ENCODE results near the gene TAS1R3.

TAS1R3 gene

DNA sequence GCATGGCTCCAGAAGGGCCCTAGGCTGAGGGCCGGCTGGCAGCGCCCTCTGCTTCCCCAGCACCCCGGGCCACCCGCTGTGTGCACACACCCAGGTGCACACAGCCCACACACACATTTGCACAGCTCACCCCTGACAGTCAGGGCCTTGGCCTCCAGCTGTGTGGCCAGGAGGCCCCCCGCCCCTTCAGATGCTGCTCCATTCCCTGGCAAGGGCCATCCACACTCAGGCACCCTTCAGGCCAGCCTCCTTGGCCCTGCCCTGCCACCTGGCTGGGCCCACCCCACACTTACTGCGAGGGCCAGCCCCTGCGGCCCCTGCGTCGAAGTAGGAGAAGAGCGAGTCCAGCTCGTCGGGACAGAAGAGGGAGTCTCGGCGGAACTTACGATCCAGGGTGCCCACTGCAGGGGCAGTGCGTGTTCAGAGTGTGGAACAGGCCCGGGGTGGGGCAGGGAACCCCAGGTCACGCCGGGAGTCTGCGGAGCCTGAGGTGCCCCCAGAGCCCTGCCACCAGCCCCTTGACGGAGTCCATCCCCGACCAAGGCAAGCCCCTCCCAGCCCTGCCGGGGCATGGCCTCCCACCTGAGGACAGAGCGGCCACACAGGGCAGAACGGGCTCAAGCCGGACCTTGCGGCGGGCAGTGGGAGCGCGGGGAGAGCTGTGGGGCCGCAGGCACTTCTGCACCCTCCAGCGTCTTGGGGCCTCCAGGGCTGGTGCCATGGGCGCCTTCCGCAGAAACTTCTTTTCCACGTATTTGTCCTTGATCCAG lies 35.7 kb upstream of the TAS1R3 start:
- no peak for DNase-seq (ENCODE audit: low read depth in 2 of 2)

DNA sequence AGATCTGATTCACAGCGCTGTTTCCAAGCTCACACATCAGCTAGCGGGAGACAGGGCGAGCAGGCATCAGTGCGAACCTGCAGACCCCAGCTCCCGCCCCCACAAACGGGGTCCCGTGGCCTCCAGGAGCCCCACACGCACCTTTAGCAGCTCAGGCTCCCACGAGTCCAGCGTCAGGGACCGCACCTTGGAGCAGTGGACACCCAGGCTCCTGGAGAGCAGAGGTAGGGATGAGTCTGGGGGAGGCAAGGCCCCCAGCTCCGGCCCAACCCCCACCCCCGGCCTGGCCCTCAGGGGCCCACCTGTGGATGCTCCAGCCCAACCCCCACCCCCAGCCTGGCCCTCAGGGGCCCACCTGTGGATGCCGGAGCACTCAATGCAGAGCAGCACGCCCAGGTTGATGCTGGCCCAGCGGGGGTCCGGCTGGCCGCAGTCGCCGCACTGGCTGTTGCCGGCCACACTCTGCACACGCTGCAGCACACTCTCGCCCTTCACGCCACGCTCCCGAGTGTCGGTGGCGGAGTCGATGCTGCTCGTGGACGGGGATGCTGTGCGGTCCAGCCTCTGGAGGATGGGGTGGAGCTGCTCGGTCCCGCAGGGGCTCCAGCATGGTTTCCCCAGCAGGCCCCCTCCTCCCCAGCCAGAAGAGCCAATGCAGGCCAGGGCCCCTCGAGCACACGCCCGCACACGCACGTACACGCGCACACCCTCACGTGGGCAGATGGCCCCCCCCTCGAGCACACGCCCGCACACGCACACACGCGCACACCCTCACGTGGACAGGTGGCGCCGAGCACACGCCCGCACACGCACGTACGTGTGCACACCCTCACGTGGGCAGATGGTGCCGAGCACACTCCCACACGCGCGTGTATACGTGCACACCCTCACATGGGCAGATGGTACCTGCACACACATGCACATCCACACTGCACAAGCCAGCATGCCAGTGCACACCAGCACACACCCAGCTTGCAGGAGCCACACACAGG lies 34.7 kb upstream of the TAS1R3 start:
- no peak for DNase-seq (ENCODE audit: low read depth in 2 of 2)

DNA sequence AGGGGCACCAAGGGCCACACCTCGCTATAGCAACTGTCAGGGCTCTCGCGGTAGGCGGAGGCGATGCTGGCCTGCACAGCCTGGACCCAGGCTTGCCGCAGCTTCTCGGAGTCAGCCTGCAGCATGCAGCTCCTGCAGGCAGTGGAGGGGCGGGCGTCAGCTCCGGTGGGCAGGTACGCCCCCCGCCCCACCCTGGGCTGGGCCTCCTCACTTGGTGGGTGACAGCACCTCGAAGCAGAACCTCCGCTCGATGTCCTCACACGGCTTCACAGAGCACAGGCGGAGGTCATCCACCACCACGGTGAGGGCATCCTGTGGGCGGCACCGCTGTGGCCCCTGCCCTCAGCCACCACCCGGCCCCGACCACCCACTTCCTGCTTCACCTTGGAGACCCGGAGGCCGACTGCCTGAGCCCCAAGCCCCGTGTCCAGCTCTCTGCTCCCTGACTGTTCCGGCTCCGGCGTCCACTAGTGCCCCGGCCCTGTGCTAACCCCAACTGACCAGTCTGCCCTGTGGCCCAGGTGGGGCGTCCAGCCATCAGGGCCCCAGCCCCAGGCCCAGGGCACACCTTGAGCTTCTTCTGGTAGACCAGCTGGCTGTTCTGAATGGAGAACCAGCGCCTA lies 33.2 kb upstream of the TAS1R3 start:
- no peak for DNase-seq (ENCODE audit: low read depth in 2 of 2)

DNA sequence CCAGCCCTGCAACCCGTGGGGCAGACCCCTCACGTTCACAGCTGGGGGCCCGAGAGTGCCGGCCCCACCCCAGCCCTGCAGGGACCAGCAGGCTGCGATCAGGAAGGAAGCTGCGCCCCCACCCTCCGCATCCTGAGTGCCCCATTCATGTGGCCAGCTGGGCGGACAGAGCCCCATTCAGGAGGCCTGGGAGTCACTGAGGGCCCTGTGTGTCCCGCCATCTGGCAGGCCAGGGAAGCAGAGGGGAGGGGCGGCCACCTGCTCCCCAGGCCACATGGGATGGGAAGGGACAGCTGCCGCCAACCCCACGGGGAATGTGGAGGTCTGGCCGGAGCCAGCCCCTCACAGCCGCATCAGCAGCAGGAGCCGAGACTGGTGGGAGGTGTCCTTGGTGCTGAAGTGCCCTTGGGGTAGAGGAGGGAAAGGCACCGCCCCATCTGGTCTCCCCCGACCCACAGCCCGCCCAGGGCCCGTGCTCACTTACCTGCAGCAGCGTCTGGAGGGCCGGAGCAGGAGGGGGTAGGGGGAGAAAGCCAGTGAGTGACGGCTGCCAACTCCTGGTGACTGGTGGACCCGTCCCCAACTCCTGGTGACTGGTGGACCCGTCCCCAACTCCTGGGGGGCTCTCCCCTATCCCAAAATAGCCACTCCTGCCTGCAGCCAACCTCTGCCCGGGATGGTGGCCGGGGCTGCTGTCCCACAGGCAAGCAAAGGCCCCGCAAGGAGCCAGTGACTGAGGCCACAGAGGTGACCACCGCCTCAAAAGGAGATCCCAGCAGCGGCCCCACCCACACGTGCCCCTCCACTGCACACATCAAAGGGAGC lies 32.0 kb upstream of the TAS1R3 start:
- DNase-seq (ENCODE audit: low read depth in 2 of 2): no peak

DNA sequence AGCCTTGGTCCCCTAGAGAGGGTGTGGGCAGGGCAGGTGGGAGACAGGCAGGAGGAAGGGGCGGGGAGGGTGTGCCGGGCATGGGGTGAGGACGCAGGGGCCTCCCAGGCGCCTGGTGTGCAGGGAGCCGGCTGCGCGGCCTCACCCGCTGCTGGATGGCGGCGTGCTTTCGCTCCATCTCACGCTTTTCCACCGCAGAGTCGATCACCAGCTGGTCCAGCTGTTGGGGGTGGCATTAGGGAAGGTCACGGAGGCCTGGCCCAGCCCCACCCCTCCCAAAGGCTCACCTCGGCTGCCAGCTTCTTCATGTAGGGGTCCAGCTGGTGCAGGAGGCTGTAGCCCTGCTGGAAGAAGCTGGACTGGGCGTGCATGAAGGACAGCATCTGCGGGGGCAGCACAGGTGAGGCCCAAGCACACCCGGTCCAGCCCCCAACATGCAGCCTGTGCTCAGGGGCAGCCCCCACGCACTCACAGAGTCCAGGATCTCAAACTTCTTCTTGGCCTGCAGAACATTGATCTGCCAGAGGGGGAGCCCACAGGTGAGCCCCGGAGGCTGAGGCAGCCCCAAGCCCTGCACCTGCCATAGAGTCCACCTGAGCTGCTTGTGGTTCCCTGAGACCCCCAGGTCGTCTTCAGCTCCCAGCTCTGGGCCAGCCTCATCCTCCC lies 31.3 kb upstream of the TAS1R3 start:
- DNase-seq (ENCODE audit: low read depth in 2 of 2): no peak

DNA sequence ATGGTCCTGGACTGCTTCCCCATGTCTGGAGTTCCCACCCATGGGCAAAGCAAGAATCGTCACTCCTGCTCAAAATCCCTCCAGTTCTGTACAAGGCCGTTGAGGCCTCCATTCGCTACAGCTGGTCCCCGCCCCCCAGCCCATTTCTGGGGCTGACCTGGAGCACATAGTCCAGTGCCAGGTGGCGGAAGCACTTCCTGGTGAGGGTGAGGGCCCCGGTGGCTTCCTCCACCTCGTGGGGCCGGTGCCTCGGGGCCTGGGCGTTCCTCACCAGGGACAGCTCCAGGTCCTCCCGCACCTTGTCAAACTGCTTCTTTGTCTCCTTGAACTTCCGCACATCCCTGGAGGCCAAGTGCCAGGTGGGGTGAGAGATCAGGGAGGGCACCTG lies 30.7 kb upstream of the TAS1R3 start:
- no peak for DNase-seq (ENCODE audit: low read depth in 2 of 2)

DNA sequence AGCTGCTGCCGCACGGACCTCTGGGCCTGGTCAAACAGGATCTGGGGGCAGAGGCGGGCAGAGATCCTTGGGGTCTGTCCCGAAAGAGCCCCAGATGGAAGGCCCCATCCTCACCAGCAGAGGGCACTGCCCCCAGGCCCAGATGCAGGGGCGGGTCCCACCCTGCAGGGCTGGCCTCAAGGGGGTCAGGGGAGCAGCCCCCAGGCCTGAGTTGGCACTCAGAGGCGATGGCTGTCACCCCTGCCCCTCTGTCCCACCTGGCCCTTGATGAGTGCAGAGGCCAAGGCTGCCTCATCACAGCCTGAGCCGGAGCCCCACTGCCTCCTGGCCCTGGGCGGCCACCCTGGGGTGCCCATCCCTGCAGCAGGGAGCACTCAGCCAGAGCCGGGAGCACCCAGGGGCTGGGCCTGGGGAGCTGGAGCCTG lies 29.1 kb upstream of the TAS1R3 start:
- DNase-seq (ENCODE audit: low read depth in 2 of 2): no peak

DNA sequence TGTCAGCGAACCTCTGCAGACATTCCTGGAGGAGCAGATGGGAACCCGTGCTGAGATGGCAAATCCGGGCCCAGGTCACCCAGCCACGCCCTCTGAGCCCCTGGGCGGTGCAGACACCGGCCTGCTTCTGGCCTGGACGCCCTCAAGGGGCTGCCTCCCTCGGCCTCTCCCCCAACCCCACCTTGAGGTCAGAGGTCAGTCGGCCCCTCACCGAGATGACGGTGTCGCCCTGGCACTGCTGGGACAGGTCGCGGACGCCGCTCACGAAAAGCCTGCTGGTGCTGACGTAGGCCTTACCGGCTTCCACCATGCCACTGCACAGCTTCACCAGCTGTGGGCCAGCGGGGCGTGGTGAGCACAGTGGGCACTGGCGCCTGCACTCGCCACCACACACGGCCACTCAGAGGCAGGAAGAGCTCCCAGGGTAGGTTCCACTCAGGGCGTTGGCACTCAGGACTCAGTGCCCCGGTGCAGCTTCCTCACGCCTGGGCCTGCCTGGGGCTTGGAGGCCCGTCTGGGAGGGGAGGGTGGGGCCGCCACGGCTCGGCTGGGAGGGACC lies 28.1 kb upstream of the TAS1R3 start:
- DNase-seq (ENCODE audit: low read depth in 2 of 2): no peak

DNA sequence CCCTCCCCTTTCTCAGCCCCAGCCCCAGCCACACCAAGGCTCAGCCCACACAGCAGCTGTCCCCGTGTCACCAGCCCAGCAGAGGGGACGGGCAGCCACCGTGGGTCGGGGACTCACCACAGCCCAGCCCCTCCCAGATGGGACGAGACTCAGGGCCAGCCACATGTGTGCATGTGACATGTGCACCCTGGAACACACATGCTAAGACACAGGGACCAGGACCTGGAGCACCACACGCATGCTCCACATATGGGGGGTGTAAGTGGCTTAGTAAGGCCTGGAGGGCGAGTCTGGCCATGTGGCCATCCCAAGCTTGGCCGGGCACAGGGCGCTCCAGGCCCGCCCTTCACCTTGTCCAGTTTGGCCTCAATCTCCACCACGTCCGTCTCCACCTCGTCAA lies 27.3 kb upstream of the TAS1R3 start:
- no peak for DNase-seq (ENCODE audit: low read depth in 2 of 2)

DNA sequence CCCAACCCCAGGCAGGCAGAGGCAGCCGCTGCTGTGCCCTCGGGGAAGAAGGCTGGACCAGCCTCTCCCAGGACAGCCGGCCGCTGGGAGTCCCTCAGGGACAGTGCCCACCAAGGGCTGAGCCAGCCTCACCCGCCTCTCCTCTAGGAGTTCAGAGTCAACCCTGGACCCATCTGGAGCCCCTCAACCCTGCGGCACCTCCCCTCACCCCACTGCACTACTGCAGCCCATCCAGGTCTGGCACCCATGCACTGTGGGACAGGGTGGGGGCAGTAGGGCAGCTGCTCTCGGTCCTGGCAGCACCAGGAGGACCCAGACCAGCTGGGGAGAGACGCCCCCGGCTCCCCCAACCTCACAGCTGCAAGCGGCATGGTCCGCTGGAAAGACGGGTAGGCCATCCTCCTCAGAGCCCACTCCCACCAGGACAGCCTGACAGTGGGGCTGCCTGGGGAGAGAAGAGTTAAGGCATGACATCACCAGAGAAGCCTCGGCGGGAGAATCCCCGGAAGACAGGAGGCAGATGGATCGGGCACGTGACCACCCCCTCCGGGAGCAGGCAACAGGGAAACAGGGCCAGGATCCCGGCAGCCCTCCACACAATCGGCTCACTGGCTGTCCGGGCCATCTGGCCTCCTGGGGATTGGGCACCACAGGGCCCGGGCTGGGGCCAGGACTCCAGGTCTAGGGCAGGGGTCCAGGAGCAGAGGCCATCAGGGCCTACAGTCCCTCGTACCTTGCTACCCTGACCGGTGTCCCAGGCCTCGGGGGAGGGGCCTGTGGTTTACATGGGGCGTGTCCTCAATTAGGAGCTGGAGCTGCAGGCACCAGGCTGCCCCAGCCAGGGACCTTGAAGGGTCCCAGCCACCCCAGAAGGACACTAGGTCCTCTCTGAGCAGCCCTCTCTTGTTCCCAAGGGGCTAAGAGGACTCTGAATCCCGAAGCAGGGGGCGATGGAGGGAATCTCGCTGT lies 26.5 kb upstream of the TAS1R3 start:
- DNase-seq (ENCODE audit: low read depth in 2 of 2): peak; percentile 36 to 40

DNA sequence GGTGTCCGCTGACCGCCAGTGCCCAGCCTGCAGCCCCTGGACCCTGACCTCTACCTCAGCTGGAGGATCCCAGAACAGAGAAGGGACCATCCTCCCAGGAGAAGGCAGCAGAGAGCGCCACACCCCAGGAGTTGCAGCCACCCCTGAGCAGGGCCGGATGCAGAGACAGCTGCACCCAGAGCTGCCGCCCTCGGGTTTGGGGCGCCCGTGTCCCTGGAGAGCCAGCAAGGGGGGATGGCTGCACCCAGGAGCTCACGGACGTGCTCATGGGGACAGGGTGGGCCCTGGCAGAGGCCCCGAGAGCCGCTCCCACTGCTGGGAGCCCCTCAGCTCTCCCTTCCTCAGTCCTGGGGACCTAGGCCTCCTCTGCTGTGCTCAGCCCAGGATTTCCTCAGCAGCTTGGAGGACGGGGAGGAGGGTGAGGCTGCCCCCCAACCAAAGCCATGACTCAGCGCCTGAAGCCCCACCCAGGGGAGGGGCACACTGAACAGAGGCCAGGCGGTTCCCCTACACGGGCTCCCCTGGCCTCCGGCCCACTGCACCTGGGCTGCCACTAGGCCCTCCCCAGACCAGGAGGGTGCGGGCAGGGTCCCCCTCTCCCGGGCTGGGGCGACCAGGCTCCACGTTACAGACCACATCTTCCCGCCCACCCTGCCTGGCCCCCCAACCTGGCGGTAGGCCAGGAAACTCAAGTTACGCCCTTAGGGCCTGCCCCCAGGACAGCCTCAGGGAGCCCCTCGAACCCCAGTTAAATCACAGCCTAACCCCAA lies 25.6 kb upstream of the TAS1R3 start:
- DNase-seq (ENCODE audit: low read depth in 2 of 2): peak; percentile 32 to 43

DNA sequence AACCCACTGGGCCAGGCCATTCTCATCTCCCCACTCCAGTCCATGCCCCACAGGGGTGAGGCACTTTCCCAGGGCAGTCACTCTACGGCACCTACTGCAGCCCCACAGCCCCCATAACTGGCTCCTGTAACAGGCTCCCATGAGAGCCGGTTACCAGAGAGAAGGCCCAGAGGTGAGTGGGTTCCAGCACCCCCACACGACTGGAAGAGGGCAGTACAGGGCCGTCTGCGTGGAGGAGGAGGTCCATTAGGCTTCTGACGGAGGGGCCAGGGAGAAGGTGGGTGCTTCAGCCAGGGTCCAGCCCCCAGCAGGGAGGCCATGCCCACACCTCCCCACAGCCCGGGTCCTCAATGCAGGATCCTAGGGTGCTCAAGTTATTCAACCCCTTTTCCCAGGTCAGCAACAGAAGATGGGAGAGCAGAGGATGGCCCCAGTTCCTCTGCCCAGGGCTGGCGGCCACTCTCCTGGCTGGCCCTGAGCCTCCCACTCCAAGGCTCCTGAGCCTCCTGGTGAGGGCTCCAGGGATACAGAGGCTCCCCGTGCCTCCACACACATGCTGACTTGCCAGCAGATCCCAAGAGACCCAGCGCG lies 24.9 kb upstream of the TAS1R3 start:
- DNase-seq (ENCODE audit: low read depth in 2 of 2): no peak

DNA sequence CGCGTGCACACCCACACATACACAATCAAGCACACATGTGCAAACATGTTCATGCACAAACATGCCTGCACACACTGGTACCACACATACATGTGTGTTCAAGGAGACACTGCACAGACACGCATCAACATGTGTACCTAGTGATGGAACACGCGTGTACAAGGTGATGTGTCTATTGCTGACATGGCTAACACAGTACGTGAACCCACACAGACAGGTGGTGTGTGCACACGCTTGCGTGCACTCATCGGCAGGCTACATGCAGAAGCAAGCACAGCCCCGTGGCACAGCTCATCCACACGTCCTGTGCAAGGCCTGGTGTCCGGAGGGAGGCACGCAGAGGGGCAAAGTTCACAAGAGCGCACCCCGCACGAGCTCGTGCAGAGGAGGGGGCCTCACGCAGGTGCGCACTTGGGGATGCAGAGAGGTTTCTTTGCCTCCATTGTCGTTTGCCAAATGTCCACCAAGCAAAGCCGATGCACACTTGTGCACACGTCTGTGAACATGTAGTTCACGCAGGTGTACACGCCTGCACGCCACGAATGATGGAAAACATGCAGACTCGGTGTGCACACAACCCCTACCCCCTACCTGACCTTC lies 24.3 kb upstream of the TAS1R3 start:
- no peak for DNase-seq (ENCODE audit: low read depth in 2 of 2)

DNA sequence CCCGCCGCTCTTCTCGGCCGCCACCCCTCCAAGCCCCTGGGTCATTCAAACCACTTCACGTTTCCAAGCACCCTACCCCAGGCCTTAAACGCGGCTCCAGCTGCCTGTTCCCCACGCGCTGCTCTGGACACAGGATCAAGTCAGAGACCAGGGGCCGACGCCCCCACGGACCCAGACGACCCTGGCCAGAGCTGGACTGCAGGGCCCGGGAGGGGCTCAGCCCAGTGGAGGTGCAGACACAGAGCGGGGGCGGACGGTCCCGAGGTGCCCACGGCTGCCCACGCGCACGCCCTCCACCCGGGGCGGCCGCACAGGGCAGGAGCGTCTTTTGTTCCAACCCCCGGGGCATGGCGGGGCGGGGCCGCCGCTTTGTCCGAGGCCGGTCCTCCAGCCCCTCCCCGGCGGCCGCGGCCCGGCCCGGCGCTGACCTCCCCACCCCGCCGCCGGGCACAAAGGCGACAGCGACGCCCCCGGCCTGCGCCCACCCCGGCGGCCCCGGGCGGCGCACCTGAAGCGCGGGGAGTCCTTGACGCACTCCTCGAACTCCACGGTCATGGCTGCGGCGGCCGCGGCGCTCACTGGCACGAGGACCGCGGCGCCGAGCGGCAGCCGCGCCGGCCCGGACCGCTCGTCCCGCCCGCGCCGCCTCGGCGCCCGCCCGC lies 23.7 kb upstream of the TAS1R3 start:
- no peak for DNase-seq (ENCODE audit: low read depth in 2 of 2)

DNA sequence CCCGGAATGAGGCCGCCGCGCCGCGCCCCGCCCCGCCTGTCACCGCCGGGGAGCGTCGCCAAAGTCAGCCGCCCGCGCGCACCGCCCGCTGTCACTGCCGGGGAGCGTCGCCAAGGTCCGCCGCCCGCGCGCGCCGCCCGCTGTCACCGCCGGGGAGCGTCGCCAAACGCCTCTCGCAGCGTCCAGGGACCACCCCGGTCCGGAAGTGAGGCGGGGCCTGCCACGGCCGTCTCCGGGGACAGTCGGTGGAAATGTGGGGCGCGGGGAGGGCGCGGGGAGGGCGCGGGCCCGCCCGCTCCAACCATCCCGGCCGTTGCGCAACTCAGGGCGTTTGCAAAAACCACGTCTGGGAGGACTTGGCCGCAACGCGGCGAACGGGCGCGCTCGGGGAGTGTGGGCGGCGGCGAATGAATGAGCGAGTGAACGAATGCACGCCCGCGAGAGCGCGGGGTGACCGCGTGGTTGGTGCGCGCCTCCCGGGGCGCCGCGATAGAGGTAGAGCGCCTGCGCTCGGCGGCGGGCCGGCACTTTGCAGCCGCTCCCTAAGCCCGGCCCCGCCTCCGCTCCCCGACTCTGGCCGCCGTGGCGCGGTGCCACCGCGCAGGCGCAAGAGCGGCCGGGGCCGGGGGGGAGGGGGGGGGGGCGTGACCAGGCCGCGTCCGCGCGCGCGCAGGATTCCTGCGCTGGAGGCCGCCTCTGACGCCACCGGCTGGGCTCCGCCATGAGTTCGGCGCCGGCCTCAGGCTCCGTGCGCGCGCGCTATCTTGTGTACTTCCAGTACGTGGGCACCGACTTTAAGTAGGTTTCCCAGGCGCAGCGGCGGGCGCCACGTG lies 22.9 kb upstream of the TAS1R3 start, which contains the start of the genes ACAP3 and PUSL1:
TSS of gene ACAP3 (minus strand) at position 8 of the 833 bp plus-strand sequence. CDS start 115 bp downstream, outside the sequence.
TSS of gene PUSL1 (plus strand) at position 675 of the 833 bp plus-strand sequence. CDS start at position 722, 47 bp downstream.
- peak; percentile 86 to 89 for DNase-seq (ENCODE audit: low read depth in 2 of 2)

DNA sequence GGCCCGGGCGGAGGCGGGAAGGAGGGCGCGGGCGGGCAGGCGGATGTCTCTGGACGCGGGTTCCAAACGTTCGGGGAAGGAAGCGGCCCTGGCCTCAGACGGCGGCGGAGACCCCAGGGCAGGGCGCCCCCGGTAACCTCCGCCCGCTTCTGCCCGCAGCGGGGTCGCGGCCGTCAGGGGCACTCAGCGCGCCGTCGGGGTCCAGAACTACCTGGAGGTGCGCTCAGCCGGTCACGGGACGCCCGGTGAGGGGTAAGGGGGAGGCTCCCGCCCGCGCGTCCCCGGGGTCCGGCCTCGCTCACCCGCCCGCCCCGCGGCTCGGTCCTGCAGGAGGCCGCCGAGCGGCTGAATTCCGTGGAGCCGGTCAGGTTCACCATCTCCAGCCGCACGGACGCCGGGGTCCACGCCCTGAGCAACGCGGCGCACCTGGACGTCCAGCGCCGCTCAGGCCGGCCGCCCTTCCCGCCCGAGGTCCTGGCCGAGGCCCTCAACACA lies 22.3 kb upstream of the TAS1R3 start:
- DNase-seq (ENCODE audit: low read depth in 2 of 2): no peak
